Activated CD4-positive, alpha-beta T cell treated with anti-CD3 and anti-CD28 coated beads, Interleukin-2, amount 10 ng/mL, durations not matched to agents 7 days and 5 days (primary cell): Measurements from ENCODE around the gene FDPS. TPM values are rescaled to one million over a fixed set of nuclear protein-coding genes. Genes with fewer than 3 reads are reported as not detected.

Experiments used
- CTCF ChIA-PET: fragments of 350-600 bp; sonication (Branson Sonifier 250); formaldehyde crosslinking; loops from one replicate; lab custom pipeline; 2021; ENCODE audit warnings: antibody characterized with exemption; lab: Charles Lee
- POLR2A ChIA-PET: fragments of 350-600 bp; sonication (Branson Sonifier 250); formaldehyde crosslinking; loops from one replicate; lab custom pipeline; 2021; ENCODE audit warnings: antibody characterized with exemption; lab: Charles Lee
- DNase-seq: peaks from one replicate; pipeline ENCODE4 v3.0.0-alpha.2; 2020
- H3K27ac Mint-ChIP-seq: one replicate; pipeline ENCODE4 v1.8.0; 2021; ENCODE audit warnings: mild to moderate bottlenecking, moderate library complexity, mixed read lengths
- H3K27me3 Mint-ChIP-seq: one replicate; pipeline ENCODE4 v1.8.0; 2021; ENCODE audit warnings: mixed read lengths
- H3K36me3 Mint-ChIP-seq: one replicate; pipeline ENCODE4 v1.8.0; 2021; ENCODE audit warnings: low read depth, mixed read lengths
- H3K4me1 Mint-ChIP-seq: one replicate; pipeline ENCODE4 v1.8.0; 2021; ENCODE audit warnings: mixed read lengths
- H3K4me3 Mint-ChIP-seq: one replicate; pipeline ENCODE4 v1.8.0; 2021; ENCODE audit warnings: mild to moderate bottlenecking, moderate library complexity, mixed read lengths
- H3K9me3 Mint-ChIP-seq: one replicate; pipeline ENCODE4 v1.8.0; 2021; ENCODE audit warnings: mixed read lengths
- total RNA-seq, 2 experiments: library from RNA; stranded (reverse); gene quantifications; one replicate each; pipeline ENCODE4 v1.2.3, GENCODE V29; 2021

The FDPS gene
- total RNA-seq, 2 experiments from 2014 or later = 209 to 229 TPM

- Mint-ChIP-seq H3K27me3 (peaks cover 2% of the 10 kb centered on the region), H3K4me1 (peaks cover 22% of the 10 kb centered on the region), H3K9me3 (no peaks in the 10 kb centered on the region), H3K36me3 (peaks cover 18% of the 10 kb centered on the region), H3K27ac (peak overlapping the region; percentile 43), H3K4me3 (no peak overlapping the region)
- POLR2A ChIA-PET = no interaction called here
- DNase-seq = no peak
- CTCF ChIA-PET = interaction anchor here (2.5 to 3.9 kb wide), 2 partner anchors 16 to 55 kb away, joined by 7 to 39 read pairs; partner anchors contain the start of gene RUSC1
Observed at GRCh38 chr1:155305881-155306391, 2.7 kb upstream of the FDPS start.

GRCh38 chr1:155307247-155307740, 1.4 kb upstream of the FDPS start:
- POLR2A ChIA-PET = no interaction called here
- no peak for DNase-seq

GRCh38 chr1:155309423-155310021, 856 bp downstream of the FDPS start:
- Mint-ChIP-seq H3K36me3 (peaks cover 44% of the 10 kb centered on the region), H3K4me1 (peaks cover 44% of the 10 kb centered on the region), H3K9me3 (no peaks in the 10 kb centered on the region), H3K27ac (peak overlapping the region; percentile 97), H3K4me3 (peak overlapping the region; percentile 97), H3K27me3 (no peaks in the 10 kb centered on the region)
- POLR2A ChIA-PET = no interaction called here
- CTCF ChIA-PET = interaction anchor here (1.4 to 3.9 kb wide), 3 partner anchors 9 to 59 kb away, joined by 4 to 21 read pairs (median 14); no protein-coding TSS in a partner anchor
- no peak for DNase-seq

More at GRCh38 chr1:155307247-155307740, 1.4 kb upstream of the FDPS start:
- H3K4me1 Mint-ChIP-seq = peaks cover 34% of the 10 kb centered on the region
- peaks cover 2% of the 10 kb centered on the region for H3K27me3 Mint-ChIP-seq
- H3K4me3 Mint-ChIP-seq = peak overlapping the region; percentile 97
- H3K27ac Mint-ChIP-seq = peak overlapping the region; percentile 97
- no peaks in the 10 kb centered on the region for H3K9me3 Mint-ChIP-seq
- CTCF ChIA-PET = interaction anchor here (0.6 to 3.9 kb wide), 11 partner anchors 11 to 86 kb away, joined by 3 to 39 read pairs (median 3); partner anchors contain the start of genes RUSC1 and SCAMP3
- H3K36me3 Mint-ChIP-seq = peaks cover 29% of the 10 kb centered on the region

GRCh38 chr1:155313261-155313660, 4.6 kb downstream of the FDPS start:
- ChIA-PET CTCF (interaction anchor here (1.5 to 3.9 kb wide), 2 partner anchors 10 to 136 kb away, joined by 3 to 21 read pairs; no protein-coding TSS in a partner anchor), POLR2A (no interaction called here)
- Mint-ChIP-seq H3K27ac (no peak overlapping the region), H3K36me3 (peaks cover 53% of the 10 kb centered on the region), H3K4me1 (peaks cover 38% of the 10 kb centered on the region), H3K9me3 (no peaks in the 10 kb centered on the region), H3K27me3 (no peaks in the 10 kb centered on the region), H3K4me3 (no peak overlapping the region)
- DNase-seq = no peak

- no peaks in the 10 kb centered on the region for H3K27me3 Mint-ChIP-seq
- CTCF ChIA-PET = interaction anchor here (1.0 kb wide), 1 partner anchor 66 kb away, joined by 3 read pairs; no protein-coding TSS in a partner anchor
- no peak for DNase-seq
- H3K27ac Mint-ChIP-seq = no peak overlapping the region
- peaks cover 36% of the 10 kb centered on the region for H3K36me3 Mint-ChIP-seq
- H3K9me3 Mint-ChIP-seq = no peaks in the 10 kb centered on the region
- POLR2A ChIA-PET = no interaction called here
- H3K4me1 Mint-ChIP-seq = peaks cover 48% of the 10 kb centered on the region
- no peak overlapping the region for H3K4me3 Mint-ChIP-seq
Observed at GRCh38 chr1:155316922-155317321, 8.3 kb downstream of the FDPS start.

GRCh38 chr1:155318082-155318481, 9.4 kb downstream of the FDPS start:
- Mint-ChIP-seq H3K36me3 (peaks cover 27% of the 10 kb centered on the region), H3K27ac (peak overlapping the region; percentile 76), H3K27me3 (no peaks in the 10 kb centered on the region), H3K9me3 (no peaks in the 10 kb centered on the region), H3K4me1 (peaks cover 47% of the 10 kb centered on the region), H3K4me3 (no peak overlapping the region)
- DNase-seq = no peak
- CTCF ChIA-PET = interaction anchor here (0.9 to 1.3 kb wide), 3 partner anchors 9 to 67 kb away, joined by 3 read pairs; no protein-coding TSS in a partner anchor
- POLR2A ChIA-PET = interaction anchor here (0.5 kb wide), 1 partner anchor 268 kb away, joined by 3 read pairs; no protein-coding TSS in a partner anchor

- ChIA-PET POLR2A (interaction anchor here (0.5 kb wide), 1 partner anchor 235 kb away, joined by 4 read pairs; no protein-coding TSS in a partner anchor), CTCF (interaction anchor here (5.1 kb wide), 1 partner anchor 13 kb away, joined by 39 read pairs; the partner anchor contains the start of gene FDPS)
- no peak overlapping the region for H3K4me3 Mint-ChIP-seq
- no peaks in the 10 kb centered on the region for H3K27me3 Mint-ChIP-seq
- peaks cover 18% of the 10 kb centered on the region for H3K36me3 Mint-ChIP-seq
- no peak overlapping the region for H3K27ac Mint-ChIP-seq
- DNase-seq = no peak
- H3K9me3 Mint-ChIP-seq = no peaks in the 10 kb centered on the region
- H3K4me1 Mint-ChIP-seq = peaks cover 41% of the 10 kb centered on the region
Observed at GRCh38 chr1:155319536-155319935, 10.9 kb downstream of the FDPS start.

- H3K9me3 Mint-ChIP-seq = no peaks in the 10 kb centered on the region
- peaks cover 43% of the 10 kb centered on the region for H3K4me1 Mint-ChIP-seq
- H3K27me3 Mint-ChIP-seq = no peaks in the 10 kb centered on the region
- ChIA-PET CTCF (interaction anchor here (0.6 to 5.4 kb wide), 5 partner anchors 13 to 295 kb away, joined by 3 to 60 read pairs (median 3); partner anchors contain the start of gene FDPS), POLR2A (no interaction called here)
- peak overlapping the region; percentile 65 for H3K4me3 Mint-ChIP-seq
- H3K27ac Mint-ChIP-seq = peak overlapping the region; percentile 62
- peaks cover 14% of the 10 kb centered on the region for H3K36me3 Mint-ChIP-seq
- peak; percentile 19 for DNase-seq
Observed at GRCh38 chr1:155320252-155320651, 11.6 kb downstream of the FDPS start.

- Mint-ChIP-seq H3K9me3 (no peaks in the 10 kb centered on the region), H3K4me1 (peaks cover 48% of the 10 kb centered on the region), H3K27ac (peak within 1 kb of the TSS; percentile 62), H3K4me3 (peak within 1 kb of the TSS; percentile 65), H3K27me3 (no peaks in the 10 kb centered on the region), H3K36me3 (peaks cover 14% of the 10 kb centered on the region)
- POLR2A ChIA-PET = no interaction called here
- CTCF ChIA-PET = interaction anchor here (0.6 to 5.4 kb wide), 8 partner anchors 14 to 294 kb away, joined by 3 to 60 read pairs (median 3); partner anchors contain the start of gene FDPS
- DNase-seq = peak; percentile 86
Observed at GRCh38 chr1:155320661-155321617, 12.3 kb downstream of the FDPS start, which contains the start of gene RUSC1. Gene RUSC1, plus strand, starts transcription at chr1:155320894. Its CDS starts 880 bp downstream, at chr1:155321774.

- Mint-ChIP-seq H3K36me3 (peaks cover 14% of the 10 kb centered on the region), H3K27me3 (no peaks in the 10 kb centered on the region), H3K27ac (no peak overlapping the region), H3K9me3 (no peaks in the 10 kb centered on the region), H3K4me1 (peaks cover 52% of the 10 kb centered on the region), H3K4me3 (peak overlapping the region; percentile 65)
- CTCF ChIA-PET = interaction anchor here (0.6 to 5.4 kb wide), 12 partner anchors 8 to 1079 kb away, joined by 3 to 60 read pairs (median 4); partner anchors contain the start of genes FDPS, HCN3 and PKLR
- POLR2A ChIA-PET = no interaction called here
- DNase-seq = no peak
Observed at GRCh38 chr1:155321639-155322503, 13.2 kb downstream of the FDPS start.

GRCh38 chr1:155322571-155322952, 13.9 kb downstream of the FDPS start:
- H3K4me3 Mint-ChIP-seq = peak overlapping the region; percentile 65
- ChIA-PET POLR2A (no interaction called here), CTCF (interaction anchor here (0.6 to 5.4 kb wide), 9 partner anchors 9 to 1080 kb away, joined by 3 to 60 read pairs (median 4); partner anchors contain the start of genes FDPS, HCN3 and PKLR)
- peaks cover 14% of the 10 kb centered on the region for H3K36me3 Mint-ChIP-seq
- no peaks in the 10 kb centered on the region for H3K9me3 Mint-ChIP-seq
- H3K27me3 Mint-ChIP-seq = no peaks in the 10 kb centered on the region
- DNase-seq = no peak
- H3K4me1 Mint-ChIP-seq = peaks cover 54% of the 10 kb centered on the region
- no peak overlapping the region for H3K27ac Mint-ChIP-seq
